CD14-positive monocyte (primary cell): ENCODE data around the gene SRPK1. TPM values are rescaled to one million over a fixed set of nuclear protein-coding genes. Genes with fewer than 3 reads are reported as not detected.

Source experiments
- DNase-seq, 3 donors: peaks; one replicate each; pipeline ENCODE4 v3.0.0-alpha.2; 2011 to 2022
- H2AFZ ChIP-seq: 2 replicates; pipeline ENCODE4 v1.6.0; 2012; ENCODE audit warnings: mild to moderate bottlenecking, low read depth, low read length, inconsistent platforms; ENCODE audit not compliant: insufficient read depth, poor library complexity, severe bottlenecking
- H3K27ac ChIP-seq, 2 donors: 1 replicate in 1 of 2; 2 replicates in 1 of 2; pipeline ENCODE4 v1.5.1; 2012 to 2013; ENCODE audit warnings: low read length in 2 of 2, control low read depth in 1 of 2, inconsistent platforms in 1 of 2, low read depth in 1 of 2, mild to moderate bottlenecking in 1 of 2
- H3K27me3 ChIP-seq, 2 donors: one replicate each; pipeline versions ENCODE4 v1.6.0 to v1.6.1; 2011 to 2013; ENCODE audit warnings: low read length in 2 of 2; ENCODE audit not compliant: control insufficient read depth in 2 of 2, insufficient read depth in 2 of 2
- H3K36me3 ChIP-seq, 2 donors: replicated peaks in 1 of 2; 1 replicate in 1 of 2; 2 replicates in 1 of 2; pipeline versions ENCODE4 v1.5.1 to v1.6.1; 2012 to 2013; ENCODE audit warnings: low read length in 2 of 2, control low read depth in 1 of 2, inconsistent platforms in 1 of 2, mild to moderate bottlenecking in 1 of 2; ENCODE audit not compliant: insufficient read depth in 2 of 2, control insufficient read depth in 1 of 2
- H3K4me1 ChIP-seq, 2 donors: 1 replicate in 1 of 2; 2 replicates in 1 of 2; pipeline versions ENCODE4 v1.5.1 to v1.6.1; 2012 to 2013; ENCODE audit warnings: low read length in 2 of 2, control low read depth in 1 of 2, inconsistent platforms in 1 of 2, mild to moderate bottlenecking in 1 of 2, moderate library complexity in 1 of 2; ENCODE audit not compliant: insufficient read depth in 2 of 2, control insufficient read depth in 1 of 2
- H3K4me2 ChIP-seq: replicated peaks from 2 replicates; pipeline ENCODE3; 2012; ENCODE audit warnings: low read length, moderate library complexity, mild to moderate bottlenecking; ENCODE audit not compliant: poor library complexity, severe bottlenecking; ENCODE audit errors: extremely low read depth
- H3K4me3 ChIP-seq, 3 experiments: fragments of 200-600 bp in 1 of 3; sonication (generic) in 1 of 3; replicated peaks in 1 of 3; 1 replicate in 2 of 3; 2 replicates in 1 of 3; pipeline ENCODE4 v1.5.1; 2011 to 2013; ENCODE audit warnings: low read length in 3 of 3, mild to moderate bottlenecking in 3 of 3, control low read depth in 2 of 3, low read depth in 2 of 3, inconsistent platforms in 1 of 3, moderate library complexity in 1 of 3
- H3K79me2 ChIP-seq: 2 replicates; pipeline ENCODE4 v1.6.0; 2012; ENCODE audit warnings: mild to moderate bottlenecking, control low read depth, inconsistent platforms, low read length, moderate library complexity; ENCODE audit not compliant: insufficient read depth
- H3K9ac ChIP-seq: 2 replicates; pipeline ENCODE4 v1.6.0; 2017; ENCODE audit warnings: low read length, mild to moderate bottlenecking; ENCODE audit not compliant: insufficient read depth, poor library complexity, severe bottlenecking
- H3K9me3 ChIP-seq, 2 donors: replicated peaks in 1 of 2; 1 replicate in 1 of 2; 2 replicates in 1 of 2; pipeline versions ENCODE4 v1.5.1 to v1.6.1; 2012 to 2013; ENCODE audit warnings: low read length in 2 of 2, control low read depth in 1 of 2; ENCODE audit not compliant: control insufficient read depth in 1 of 2, insufficient read depth in 1 of 2
- H4K20me1 ChIP-seq: 2 replicates; pipeline ENCODE4 v1.6.0; 2012; ENCODE audit warnings: mild to moderate bottlenecking, low read length, control low read depth, moderate library complexity; ENCODE audit not compliant: insufficient read depth
- H3K27ac Mint-ChIP-seq, 7 donors: one replicate each; pipeline ENCODE4 v1.8.0; 2020; ENCODE audit warnings: mild to moderate bottlenecking in 7 of 7, mixed read lengths in 7 of 7, moderate library complexity in 6 of 7, inconsistent platforms in 2 of 7
- H3K27me3 Mint-ChIP-seq, 3 donors: one replicate each; pipeline ENCODE4 v1.8.0; 2021 to 2022; ENCODE audit warnings: low read depth in 3 of 3, mild to moderate bottlenecking in 3 of 3, mixed read lengths in 3 of 3, moderate library complexity in 3 of 3, inconsistent platforms in 1 of 3
- H3K36me3 Mint-ChIP-seq, 2 donors: one replicate each; pipeline ENCODE4 v1.8.0; 2020; ENCODE audit warnings: mixed read lengths in 2 of 2, inconsistent platforms in 1 of 2, mild to moderate bottlenecking in 1 of 2
- H3K4me1 Mint-ChIP-seq: one replicate; pipeline ENCODE4 v1.8.0; 2020; ENCODE audit warnings: mild to moderate bottlenecking, mixed read lengths
- H3K4me3 Mint-ChIP-seq, 2 donors: one replicate each; pipeline ENCODE4 v1.8.0; 2020; ENCODE audit warnings: mild to moderate bottlenecking in 2 of 2, mixed read lengths in 2 of 2, moderate library complexity in 1 of 2
- H3K9me3 Mint-ChIP-seq, 7 donors: one replicate each; pipeline ENCODE4 v1.8.0; 2020 to 2022; ENCODE audit warnings: mixed read lengths in 7 of 7, mild to moderate bottlenecking in 6 of 7, moderate library complexity in 6 of 7, inconsistent platforms in 2 of 7
- CTCF ChIP-seq: fragments of 200-600 bp; IDR thresholded peaks from one replicate; pipeline ENCODE4 v1.8.0; 2022; ENCODE audit warnings: antibody characterized with exemption, mild to moderate bottlenecking
- WGBS: methylation state at CpG from one replicate; pipeline ENCODE4 v1.1.5; 2013; ENCODE audit warnings: missing lambda C conversion rate; ENCODE audit not compliant: insufficient coverage; 5-methylcytosine and 5-hydroxymethylcytosine counted together
- intact Hi-C, 2 donors: fragments of 100-400 bp; cut with micrococcal nuclease; formaldehyde crosslinking; loops; one replicate each; pipeline versions ENCODE4 v1.15.0 to v1.15.1; 2023
- polyA plus RNA-seq, 3 donors: library from polyadenylated mRNA; depleted of rRNA in 1 of 3; unstranded in 2 of 3; stranded (reverse) in 1 of 3; fragments of 300-500 nt in 2 of 3; fragments of >200 nt in 1 of 3; fragmentation: Illumina TruSeq in 2 of 3; gene quantifications; 1 replicate in 2 of 3; 2 replicates in 1 of 3; pipeline ENCODE4 v1.2.3, GENCODE V29; 2012 to 2021

The SRPK1 gene
- polyA plus RNA-seq, 3 donors, result 7.2 to 24.8 (median 20.5) TPM

- Mint-ChIP-seq H3K27me3 (peaks cover 0 to 3% (median 2%) of the 10 kb centered on the region in 3 donors), H3K9me3 (no peaks in the 10 kb centered on the region), H3K4me1 (peaks cover 3% of the 10 kb centered on the region), H3K36me3 (peaks cover 9 to 10% of the 10 kb centered on the region in 2 donors), H3K27ac (no peak overlapping the region), H3K4me3 (no peak overlapping the region)
- TF ChIP-seq CTCF, result no peak
- DNase-seq, result no peak
- Histone ChIP-seq H3K9ac (no peak overlapping the region), H3K4me1 (no peaks in the 10 kb centered on the region), H3K9me3 (no peaks in the 10 kb centered on the region), H3K4me2 (no peak overlapping the region), H2AFZ (no peak overlapping the region), H3K4me3 (no peak overlapping the region), H3K27me3 (no peaks in the 10 kb centered on the region), H3K27ac (no peak overlapping the region), H3K79me2 (no peaks in the 10 kb centered on the region), H3K36me3 (no peaks in the 10 kb centered on the region), H4K20me1 (no peaks in the 10 kb centered on the region)
- no CpG with 5 or more reads among the region's 4 CpGs for WGBS
- intact Hi-C loops, result no loop called here
Observed at GRCh38 chr6:35967076-35967774, 46.3 kb upstream of the SRPK1 start.

- peaks cover 0 to 3% of the 10 kb centered on the region in 2 donors for H3K36me3 ChIP-seq
- intact Hi-C loops, result no loop called here
- H3K9me3 ChIP-seq, result no peaks in the 10 kb centered on the region
- Mint-ChIP-seq H3K4me1 (no peaks in the 10 kb centered on the region), H3K27me3 (peaks cover 0 to 3% (median 1%) of the 10 kb centered on the region in 3 donors), H3K27ac (no peak overlapping the region), H3K36me3 (peaks cover 11 to 18% of the 10 kb centered on the region in 2 donors), H3K4me3 (no peak overlapping the region), H3K9me3 (no peaks in the 10 kb centered on the region)
- H3K27me3 ChIP-seq, result no peaks in the 10 kb centered on the region
- H4K20me1 ChIP-seq, result no peaks in the 10 kb centered on the region
- TF ChIP-seq CTCF, result no peak
- 96% methylated on average over 11 of the region's 14 CpGs for WGBS
- no peak overlapping the region for H3K4me2 ChIP-seq
- no peaks in the 10 kb centered on the region for H3K4me1 ChIP-seq
- no peak for DNase-seq
- H3K9ac ChIP-seq, result no peak overlapping the region
- H3K79me2 ChIP-seq, result no peaks in the 10 kb centered on the region
- H3K4me3 ChIP-seq, result no peak overlapping the region
- H2AFZ ChIP-seq, result no peak overlapping the region
- no peak overlapping the region for H3K27ac ChIP-seq
Observed at GRCh38 chr6:35962779-35963560, 42.1 kb upstream of the SRPK1 start.
